ENCODE measurements around the gene CCDC192.

GRCh38 chr5:127723571-127723970 lies 20.4 kb downstream of the CCDC192 start:
- no peak for TF ChIP-seq ZNF274 (IDR thresholded peaks at IDR 0.05; ENCODE audit: low read depth, low read length)
- TF ChIP-seq YY1 (IDR thresholded peaks at IDR 0.05; ENCODE audit: insufficient read depth, insufficient read length), result no peak

All from NT2/D1 (cell line).